ENCODE data around the gene ATP8B1.

Gene ATP8B1

GRCh38 chr18:57809190-57809589 lies 6.1 kb upstream of the ATP8B1 start:
- no peak for TF ChIP-seq CTCF (IDR thresholded peaks at IDR 0.05; ENCODE audit: low read depth, low read length, missing control alignments)
- DNase-seq (ENCODE audit: extremely low read depth, low read depth) = no peak

GRCh38 chr18:57807336-57808117 lies 4.4 kb upstream of the ATP8B1 start:
- H3K4me3 ChIP-seq (replicated peaks; ENCODE audit: low read depth, low read length) = no peak overlapping the region
- no peak for TF ChIP-seq CTCF (IDR thresholded peaks at IDR 0.05; ENCODE audit: low read depth, low read length, missing control alignments)
- DNase-seq (ENCODE audit: extremely low read depth, low read depth) = no peak

More at GRCh38 chr18:57809190-57809589, 6.1 kb upstream of the ATP8B1 start:
- no peak overlapping the region for H3K4me3 ChIP-seq (replicated peaks; ENCODE audit: low read depth, low read length)

- TF ChIP-seq CTCF (IDR thresholded peaks at IDR 0.05; ENCODE audit: low read depth, low read length, missing control alignments) = no peak
- H3K4me3 ChIP-seq (replicated peaks; ENCODE audit: low read depth, low read length) = no peak overlapping the region
- DNase-seq (ENCODE audit: extremely low read depth, low read depth) = no peak
Observed at GRCh38 chr18:57806978-57807285, 3.8 kb upstream of the ATP8B1 start.

- no peak overlapping the region for H3K4me3 ChIP-seq (replicated peaks; ENCODE audit: low read depth, low read length)
- no peak for DNase-seq (ENCODE audit: extremely low read depth, low read depth)
- TF ChIP-seq CTCF (IDR thresholded peaks at IDR 0.05; ENCODE audit: low read depth, low read length, missing control alignments) = no peak
Observed at GRCh38 chr18:57806201-57806977, 3.3 kb upstream of the ATP8B1 start.

GRCh38 chr18:57805117-57805516 lies 2.0 kb upstream of the ATP8B1 start:
- no peak for TF ChIP-seq CTCF (IDR thresholded peaks at IDR 0.05; ENCODE audit: low read depth, low read length, missing control alignments)
- no peak for DNase-seq (ENCODE audit: extremely low read depth, low read depth)
- no peak overlapping the region for H3K4me3 ChIP-seq (replicated peaks; ENCODE audit: low read depth, low read length)

- H3K4me3 ChIP-seq (replicated peaks; ENCODE audit: low read depth, low read length) = no peak overlapping the region
- no peak for DNase-seq (ENCODE audit: extremely low read depth, low read depth)
- TF ChIP-seq CTCF (IDR thresholded peaks at IDR 0.05; ENCODE audit: low read depth, low read length, missing control alignments) = no peak
Observed at GRCh38 chr18:57804557-57804956, 1.4 kb upstream of the ATP8B1 start.
